ENCODE results near the gene CD74.

Gene CD74

DNA sequence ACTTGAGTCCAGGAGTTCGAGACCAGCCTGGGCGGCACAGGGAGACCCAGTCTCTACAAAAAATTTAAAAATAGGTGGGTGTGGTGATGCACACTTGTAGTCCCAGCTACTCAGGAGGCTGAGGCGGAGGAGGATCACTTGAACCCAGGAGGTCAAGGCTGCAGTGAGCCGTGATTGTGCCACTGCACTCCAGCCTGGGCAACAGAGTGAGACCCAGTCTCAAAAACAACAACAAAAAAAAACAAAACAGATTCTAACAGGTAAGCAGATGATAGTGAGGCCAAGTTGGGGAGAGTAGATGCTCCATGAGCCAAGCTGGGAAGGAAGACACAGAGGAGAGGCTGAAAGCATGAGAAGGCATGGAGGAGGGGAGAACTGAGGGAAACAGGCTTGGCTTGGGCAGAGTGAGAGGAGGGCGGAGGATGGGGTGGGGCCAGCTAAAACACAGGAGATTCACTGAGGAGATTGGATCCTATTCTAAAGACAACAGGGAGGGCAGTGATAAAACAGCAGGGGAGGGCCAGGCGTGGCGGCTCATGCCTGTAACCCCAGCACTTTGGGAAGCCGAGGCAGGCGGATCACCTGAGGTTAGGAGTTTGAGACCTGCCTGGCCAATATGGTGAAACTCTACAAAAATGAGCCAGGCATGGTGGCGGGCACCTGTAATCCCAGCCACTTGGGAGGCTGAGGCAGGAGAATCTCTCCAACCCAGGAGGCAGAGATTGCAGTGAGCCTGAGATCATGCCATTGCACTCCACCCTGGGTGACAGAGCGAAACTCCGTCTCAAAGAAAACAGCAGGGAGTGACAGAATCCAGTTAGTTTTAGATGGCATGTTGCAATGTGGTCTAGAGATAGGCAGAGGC is 28.5 kb upstream of the CD74 start:
- no peak overlapping the region for H3K9ac ChIP-seq (ENCODE audit: low read length)
- no peaks in the 10 kb centered on the region for H3K27me3 ChIP-seq (ENCODE audit: low read depth, low read length)
- no peak overlapping the region for H3K4me2 ChIP-seq (ENCODE audit: low read length)
- H3K4me3 ChIP-seq (ENCODE audit: low read length), result no peak overlapping the region
- H2AFZ ChIP-seq (ENCODE audit: low read depth, low read length), result no peak overlapping the region
- TF ChIP-seq, protein P1, sequence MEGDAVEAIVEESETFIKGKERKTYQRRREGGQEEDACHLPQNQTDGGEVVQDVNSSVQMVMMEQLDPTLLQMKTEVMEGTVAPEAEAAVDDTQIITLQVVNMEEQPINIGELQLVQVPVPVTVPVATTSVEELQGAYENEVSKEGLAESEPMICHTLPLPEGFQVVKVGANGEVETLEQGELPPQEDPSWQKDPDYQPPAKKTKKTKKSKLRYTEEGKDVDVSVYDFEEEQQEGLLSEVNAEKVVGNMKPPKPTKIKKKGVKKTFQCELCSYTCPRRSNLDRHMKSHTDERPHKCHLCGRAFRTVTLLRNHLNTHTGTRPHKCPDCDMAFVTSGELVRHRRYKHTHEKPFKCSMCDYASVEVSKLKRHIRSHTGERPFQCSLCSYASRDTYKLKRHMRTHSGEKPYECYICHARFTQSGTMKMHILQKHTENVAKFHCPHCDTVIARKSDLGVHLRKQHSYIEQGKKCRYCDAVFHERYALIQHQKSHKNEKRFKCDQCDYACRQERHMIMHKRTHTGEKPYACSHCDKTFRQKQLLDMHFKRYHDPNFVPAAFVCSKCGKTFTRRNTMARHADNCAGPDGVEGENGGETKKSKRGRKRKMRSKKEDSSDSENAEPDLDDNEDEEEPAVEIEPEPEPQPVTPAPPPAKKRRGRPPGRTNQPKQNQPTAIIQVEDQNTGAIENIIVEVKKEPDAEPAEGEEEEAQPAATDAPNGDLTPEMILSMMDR (IDR thresholded peaks at IDR 0.05; ENCODE audit: low read depth, low read length), result no peak
- no peak for TF ChIP-seq EZH2phosphoT487 (IDR thresholded peaks at IDR 0.05; ENCODE audit: low read depth)
- H3K9me3 ChIP-seq (ENCODE audit: insufficient read depth, low read length), result no peaks in the 10 kb centered on the region
- no peaks in the 10 kb centered on the region for H3K79me2 ChIP-seq (ENCODE audit: low read length)
- peaks cover 11% of the 10 kb centered on the region; the same call in 1 of the 2 replicates for H4K20me1 ChIP-seq (ENCODE audit: insufficient read depth, low read length)
- H3K4me1 ChIP-seq (ENCODE audit: low read length), result peaks cover 2% of the 10 kb centered on the region; the same call in 1 of the 2 replicates
- H3K27ac ChIP-seq (ENCODE audit: low read length), result no peak overlapping the region
- peaks cover 23% of the 10 kb centered on the region for H3K36me3 ChIP-seq (replicated peaks; ENCODE audit: low read depth, low read length)

DNA sequence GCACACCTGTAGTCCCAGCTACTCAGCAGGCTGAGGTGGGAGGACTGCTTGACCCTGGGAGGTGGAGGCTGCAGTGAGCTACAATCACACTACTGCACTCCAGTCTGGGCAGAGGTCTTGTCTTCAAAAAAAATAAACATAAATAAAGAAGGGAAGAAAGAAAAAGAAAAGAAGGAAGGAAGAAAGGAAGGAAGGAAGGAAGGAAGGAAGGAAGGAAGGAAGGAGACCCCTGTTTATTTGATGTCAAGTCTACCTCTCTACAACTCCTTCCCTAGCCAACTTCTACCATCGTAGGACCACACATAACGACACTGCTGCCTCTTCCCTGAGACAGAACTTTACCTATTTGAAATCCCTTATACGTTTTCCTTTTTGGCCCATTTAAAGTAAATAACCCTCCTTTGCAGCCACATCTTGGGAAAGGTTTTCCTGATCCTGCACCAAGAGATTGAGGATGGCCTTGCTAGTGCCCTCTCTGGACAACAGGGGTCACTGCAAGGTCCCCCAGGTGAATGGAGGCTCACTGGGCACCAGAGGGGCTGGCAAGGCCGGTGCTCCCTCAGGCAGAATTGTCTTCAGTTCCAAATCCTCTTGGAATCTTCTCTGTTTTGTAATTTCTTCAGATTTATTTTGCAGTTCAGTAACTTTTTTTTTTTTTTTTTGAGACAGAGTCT is 26.3 kb upstream of the CD74 start:
- Histone ChIP-seq H3K27ac (ENCODE audit: low read length) (no peak overlapping the region), H3K79me2 (ENCODE audit: low read length) (no peaks in the 10 kb centered on the region), H3K27me3 (ENCODE audit: low read depth, low read length) (no peaks in the 10 kb centered on the region), H3K4me1 (ENCODE audit: low read length) (peaks cover 10% of the 10 kb centered on the region), H4K20me1 (ENCODE audit: insufficient read depth, low read length) (no peaks in the 10 kb centered on the region), H3K4me3 (ENCODE audit: low read length) (no peak overlapping the region), H3K9ac (ENCODE audit: low read length) (no peak overlapping the region), H3K9me3 (ENCODE audit: insufficient read depth, low read length) (no peaks in the 10 kb centered on the region), H2AFZ (ENCODE audit: low read depth, low read length) (no peak overlapping the region), H3K36me3 (replicated peaks; ENCODE audit: low read depth, low read length) (peaks cover 7% of the 10 kb centered on the region), H3K4me2 (ENCODE audit: low read length) (no peak overlapping the region)
- no peak for TF ChIP-seq EZH2phosphoT487 (IDR thresholded peaks at IDR 0.05; ENCODE audit: low read depth)
- TF ChIP-seq, protein P1 (IDR thresholded peaks at IDR 0.05; ENCODE audit: low read depth, low read length), result peak; percentile 36

DNA sequence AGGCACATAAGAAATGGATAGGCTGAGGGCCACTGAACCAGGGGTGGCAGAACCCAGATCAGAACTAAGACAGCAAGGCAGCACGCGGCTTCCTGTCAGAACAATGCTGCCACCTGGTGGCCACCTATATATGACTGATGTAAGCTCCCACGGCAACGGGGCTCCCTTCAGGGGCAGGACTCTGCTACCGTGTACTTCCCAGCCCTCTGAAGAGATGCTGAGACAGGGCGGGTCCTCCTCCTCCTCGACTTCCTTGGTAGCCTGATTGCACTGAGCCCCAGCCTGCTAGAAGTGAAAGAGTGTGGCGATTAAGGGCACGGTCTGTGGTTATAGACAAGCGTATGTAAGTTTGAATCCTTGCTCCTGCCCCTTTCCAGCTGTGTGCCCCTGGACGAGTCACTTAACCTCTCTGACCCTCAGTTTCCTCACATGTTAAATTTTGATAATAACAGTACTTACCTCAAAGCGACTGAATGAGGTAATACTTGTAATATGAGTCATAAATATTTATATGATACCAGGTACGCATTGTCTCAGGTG is 23.5 kb upstream of the CD74 start:
- Histone ChIP-seq H3K36me3 (replicated peaks; ENCODE audit: low read depth, low read length) (no peaks in the 10 kb centered on the region), H3K27me3 (ENCODE audit: low read depth, low read length) (no peaks in the 10 kb centered on the region), H3K4me1 (ENCODE audit: low read length) (peaks cover 19% of the 10 kb centered on the region), H3K4me2 (ENCODE audit: low read length) (peak overlapping the region; percentile 59), H3K27ac (ENCODE audit: low read length) (no peak overlapping the region), H3K79me2 (ENCODE audit: low read length) (no peaks in the 10 kb centered on the region), H2AFZ (ENCODE audit: low read depth, low read length) (no peak overlapping the region), H3K9me3 (ENCODE audit: insufficient read depth, low read length) (no peaks in the 10 kb centered on the region), H3K4me3 (ENCODE audit: low read length) (peak overlapping the region; percentile 39; the same call in 1 of the 2 replicates), H3K9ac (ENCODE audit: low read length) (no peak overlapping the region), H4K20me1 (ENCODE audit: insufficient read depth, low read length) (no peaks in the 10 kb centered on the region)
- TF ChIP-seq, protein P1 (IDR thresholded peaks at IDR 0.05; ENCODE audit: low read depth, low read length), result peak; percentile 80
- no peak for TF ChIP-seq EZH2phosphoT487 (IDR thresholded peaks at IDR 0.05; ENCODE audit: low read depth)

DNA sequence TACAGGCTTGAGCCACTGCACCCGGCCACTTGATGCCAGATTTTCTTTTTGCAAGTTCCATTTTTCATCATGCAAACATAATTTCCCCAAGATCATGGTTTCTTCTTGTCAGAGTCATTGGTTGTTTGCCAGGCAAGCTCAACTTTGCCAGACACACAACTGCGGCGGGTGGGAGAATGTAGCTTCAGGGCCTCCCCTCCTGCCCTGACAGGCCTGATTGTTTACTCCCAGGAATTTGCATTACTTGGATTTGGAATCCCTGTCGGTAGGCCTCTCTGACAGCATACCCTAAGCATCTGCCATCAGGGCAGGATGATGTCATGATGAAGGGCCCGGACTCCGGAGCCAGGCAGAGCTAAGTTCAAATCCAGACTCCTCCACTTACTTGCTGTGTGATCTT is 21.8 kb upstream of the CD74 start:
- Histone ChIP-seq H3K4me2 (ENCODE audit: low read length) (no peak overlapping the region), H2AFZ (ENCODE audit: low read depth, low read length) (no peak overlapping the region), H3K9me3 (ENCODE audit: insufficient read depth, low read length) (no peaks in the 10 kb centered on the region), H4K20me1 (ENCODE audit: insufficient read depth, low read length) (no peaks in the 10 kb centered on the region), H3K79me2 (ENCODE audit: low read length) (no peaks in the 10 kb centered on the region), H3K4me1 (ENCODE audit: low read length) (peaks cover 29% of the 10 kb centered on the region), H3K9ac (ENCODE audit: low read length) (no peak overlapping the region), H3K27ac (ENCODE audit: low read length) (no peak overlapping the region), H3K36me3 (replicated peaks; ENCODE audit: low read depth, low read length) (no peaks in the 10 kb centered on the region), H3K4me3 (ENCODE audit: low read length) (no peak overlapping the region), H3K27me3 (ENCODE audit: low read depth, low read length) (no peaks in the 10 kb centered on the region)
- no peak for TF ChIP-seq EZH2phosphoT487 (IDR thresholded peaks at IDR 0.05; ENCODE audit: low read depth)
- TF ChIP-seq, protein P1 (IDR thresholded peaks at IDR 0.05; ENCODE audit: low read depth, low read length), result no peak

Measured in OCI-LY3 (cell line).